Omental fat pad (tissue), 4 donors: ENCODE results near the gene RAD17. TPM values are rescaled to one million over a fixed set of nuclear protein-coding genes. Genes with fewer than 3 reads are reported as not detected.
A peak's percentile ranks its signal among the peaks of the same experiment; 100 is the strongest.
"Not testable (repeated sequence)": the region's sequence is repeated elsewhere in the genome, so short reads cannot be mapped to it uniquely, and the experiment has no call there.

Experiments used
- ATAC-seq: fragments of 150-250 bp; one replicate; pipeline ENCODE4 v1.9.1; 2016; ENCODE audit warnings: mild to moderate bottlenecking, moderate library complexity; ENCODE audit not compliant: low FRiP score
- DNase-seq: peaks from one replicate; pipeline ENCODE4 v3.0.0-alpha.2; 2019; ENCODE audit warnings: low spot score
- total RNA-seq, 4 donors: library from RNA; depleted of rRNA; stranded (reverse); fragments of >200 nt; gene quantifications; one replicate each; pipeline ENCODE4 v1.1.0, GENCODE V29; 2016
- TF ChIP-seq, protein P1 (sequence below), 3 donors: fragments of 450-650 bp; IDR thresholded peaks; one replicate each; pipeline ENCODE4 v1.5.1; 2016 to 2017; ENCODE audit warnings: antibody characterized with exemption in 3 of 3, mild to moderate bottlenecking in 3 of 3, moderate library complexity in 2 of 3

The RAD17 gene, protein sequence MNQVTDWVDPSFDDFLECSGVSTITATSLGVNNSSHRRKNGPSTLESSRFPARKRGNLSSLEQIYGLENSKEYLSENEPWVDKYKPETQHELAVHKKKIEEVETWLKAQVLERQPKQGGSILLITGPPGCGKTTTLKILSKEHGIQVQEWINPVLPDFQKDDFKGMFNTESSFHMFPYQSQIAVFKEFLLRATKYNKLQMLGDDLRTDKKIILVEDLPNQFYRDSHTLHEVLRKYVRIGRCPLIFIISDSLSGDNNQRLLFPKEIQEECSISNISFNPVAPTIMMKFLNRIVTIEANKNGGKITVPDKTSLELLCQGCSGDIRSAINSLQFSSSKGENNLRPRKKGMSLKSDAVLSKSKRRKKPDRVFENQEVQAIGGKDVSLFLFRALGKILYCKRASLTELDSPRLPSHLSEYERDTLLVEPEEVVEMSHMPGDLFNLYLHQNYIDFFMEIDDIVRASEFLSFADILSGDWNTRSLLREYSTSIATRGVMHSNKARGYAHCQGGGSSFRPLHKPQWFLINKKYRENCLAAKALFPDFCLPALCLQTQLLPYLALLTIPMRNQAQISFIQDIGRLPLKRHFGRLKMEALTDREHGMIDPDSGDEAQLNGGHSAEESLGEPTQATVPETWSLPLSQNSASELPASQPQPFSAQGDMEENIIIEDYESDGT
- 10 to 100 TPM in 2 of 4 donors, 1 to 10 TPM in 2; 9.6 to 22.4 (median 11.4) TPM for total RNA-seq

DNA sequence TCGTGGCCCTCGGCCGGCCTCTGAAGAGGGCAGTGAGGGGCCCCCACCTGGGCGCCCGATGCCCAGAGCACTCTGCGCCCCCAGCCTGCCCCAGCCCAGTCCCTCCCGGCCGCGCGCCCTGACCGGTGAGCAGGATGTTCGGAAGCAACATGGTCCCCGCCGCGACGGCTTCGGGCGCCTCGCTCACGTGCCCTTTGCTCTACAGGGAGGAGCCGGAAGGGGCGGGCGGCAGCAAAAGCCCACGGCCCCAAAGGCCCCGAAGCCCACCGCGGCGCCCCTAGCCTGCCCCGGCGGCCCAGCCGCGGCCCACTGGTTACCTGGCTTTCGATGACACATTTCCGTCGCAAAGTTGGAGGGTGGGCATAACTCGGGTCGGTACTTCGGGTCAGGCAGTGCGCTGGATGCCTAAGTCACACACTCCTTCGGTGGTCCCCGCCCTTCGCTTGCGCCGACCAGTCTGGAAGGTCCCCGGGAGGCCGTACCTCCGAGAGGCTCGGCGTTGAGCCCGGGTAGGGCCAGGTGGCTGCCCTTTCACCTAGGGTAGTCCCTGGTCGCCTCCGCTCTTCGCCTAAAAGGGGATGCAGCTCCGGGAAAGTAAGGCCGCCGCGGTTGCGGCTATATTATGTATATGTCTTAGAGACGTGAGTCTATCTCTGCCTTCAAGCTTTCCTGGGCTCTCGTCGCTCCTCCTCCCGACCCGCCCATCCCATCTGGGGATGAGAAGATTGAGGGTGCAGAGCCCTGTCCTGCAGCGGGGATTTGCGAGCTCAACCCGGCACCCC lies at the start of gene RAD17, which contains the start of the genes AK6 and TAF9:
Gene RAD17, plus strand, starts transcription at position 479 of the 782 bp plus-strand sequence. CDS start 2,391 bp downstream, outside the sequence.
Gene AK6, minus strand, starts transcription at position 181 of the 782 bp plus-strand sequence. Its CDS starts 30 bp downstream, at position 151.
Gene TAF9, minus strand, starts transcription at position 181 of the 782 bp plus-strand sequence. CDS start 3,783 bp downstream, outside the sequence.
- DNase-seq (peak; percentile 64), ATAC-seq (peak; percentile 99)
- TF ChIP-seq, protein P1, sequence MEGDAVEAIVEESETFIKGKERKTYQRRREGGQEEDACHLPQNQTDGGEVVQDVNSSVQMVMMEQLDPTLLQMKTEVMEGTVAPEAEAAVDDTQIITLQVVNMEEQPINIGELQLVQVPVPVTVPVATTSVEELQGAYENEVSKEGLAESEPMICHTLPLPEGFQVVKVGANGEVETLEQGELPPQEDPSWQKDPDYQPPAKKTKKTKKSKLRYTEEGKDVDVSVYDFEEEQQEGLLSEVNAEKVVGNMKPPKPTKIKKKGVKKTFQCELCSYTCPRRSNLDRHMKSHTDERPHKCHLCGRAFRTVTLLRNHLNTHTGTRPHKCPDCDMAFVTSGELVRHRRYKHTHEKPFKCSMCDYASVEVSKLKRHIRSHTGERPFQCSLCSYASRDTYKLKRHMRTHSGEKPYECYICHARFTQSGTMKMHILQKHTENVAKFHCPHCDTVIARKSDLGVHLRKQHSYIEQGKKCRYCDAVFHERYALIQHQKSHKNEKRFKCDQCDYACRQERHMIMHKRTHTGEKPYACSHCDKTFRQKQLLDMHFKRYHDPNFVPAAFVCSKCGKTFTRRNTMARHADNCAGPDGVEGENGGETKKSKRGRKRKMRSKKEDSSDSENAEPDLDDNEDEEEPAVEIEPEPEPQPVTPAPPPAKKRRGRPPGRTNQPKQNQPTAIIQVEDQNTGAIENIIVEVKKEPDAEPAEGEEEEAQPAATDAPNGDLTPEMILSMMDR (IDR thresholded peaks at IDR 0.05) = no peak

DNA sequence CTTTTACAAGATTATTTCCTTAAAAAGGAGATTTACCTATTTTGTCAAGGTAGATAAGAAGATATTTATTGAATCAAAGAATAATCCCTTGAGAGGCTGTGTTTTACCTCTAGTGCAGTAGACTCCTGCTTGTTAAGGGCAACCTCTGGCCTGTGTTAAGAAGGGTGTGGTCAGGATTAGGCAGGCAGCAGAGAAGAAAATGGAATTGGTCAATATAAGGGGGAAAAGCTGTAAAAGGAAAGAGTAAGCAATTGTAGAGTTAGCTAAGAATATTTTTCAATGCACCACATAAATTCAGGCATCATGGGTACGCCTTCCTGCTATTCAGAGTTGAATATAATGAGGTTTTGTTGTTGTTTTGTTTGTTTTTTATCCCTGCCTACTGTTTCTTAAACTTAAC lies 43.3 kb upstream of the RAD17 start:
- TF ChIP-seq, protein P1 (IDR thresholded peaks at IDR 0.05) = no peak
- ATAC-seq = no peak
- DNase-seq = no peak

DNA sequence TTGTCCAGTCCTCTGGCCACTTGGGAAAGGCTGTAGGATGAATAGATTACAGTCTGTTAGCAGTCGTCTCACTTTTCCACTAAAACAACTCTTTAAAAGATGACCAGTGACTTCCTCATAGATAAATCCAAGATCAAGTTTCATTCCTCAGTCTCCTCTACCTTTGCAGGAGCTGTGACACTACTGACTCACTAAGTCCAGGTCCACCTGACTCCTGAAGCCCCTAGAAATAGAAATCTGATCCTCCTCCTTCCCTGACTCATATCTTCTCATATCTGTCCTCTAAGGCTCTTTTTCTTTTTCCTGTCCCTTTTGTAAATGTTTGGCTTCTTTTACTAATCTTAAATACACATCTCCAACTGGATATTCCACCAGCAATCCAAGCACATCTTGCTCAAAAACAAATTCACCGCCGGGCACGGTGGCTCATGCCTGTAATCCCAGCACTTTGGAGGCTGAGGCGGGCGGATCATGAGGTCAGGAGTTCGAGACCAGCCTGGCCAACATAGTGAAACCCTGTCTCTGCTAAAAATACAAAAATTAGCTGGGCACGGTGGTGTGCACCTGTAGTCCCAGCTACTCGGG lies 39.6 kb upstream of the RAD17 start:
- DNase-seq (no peak), ATAC-seq (no peak)
- TF ChIP-seq, protein P1 (IDR thresholded peaks at IDR 0.05) = no peak

DNA sequence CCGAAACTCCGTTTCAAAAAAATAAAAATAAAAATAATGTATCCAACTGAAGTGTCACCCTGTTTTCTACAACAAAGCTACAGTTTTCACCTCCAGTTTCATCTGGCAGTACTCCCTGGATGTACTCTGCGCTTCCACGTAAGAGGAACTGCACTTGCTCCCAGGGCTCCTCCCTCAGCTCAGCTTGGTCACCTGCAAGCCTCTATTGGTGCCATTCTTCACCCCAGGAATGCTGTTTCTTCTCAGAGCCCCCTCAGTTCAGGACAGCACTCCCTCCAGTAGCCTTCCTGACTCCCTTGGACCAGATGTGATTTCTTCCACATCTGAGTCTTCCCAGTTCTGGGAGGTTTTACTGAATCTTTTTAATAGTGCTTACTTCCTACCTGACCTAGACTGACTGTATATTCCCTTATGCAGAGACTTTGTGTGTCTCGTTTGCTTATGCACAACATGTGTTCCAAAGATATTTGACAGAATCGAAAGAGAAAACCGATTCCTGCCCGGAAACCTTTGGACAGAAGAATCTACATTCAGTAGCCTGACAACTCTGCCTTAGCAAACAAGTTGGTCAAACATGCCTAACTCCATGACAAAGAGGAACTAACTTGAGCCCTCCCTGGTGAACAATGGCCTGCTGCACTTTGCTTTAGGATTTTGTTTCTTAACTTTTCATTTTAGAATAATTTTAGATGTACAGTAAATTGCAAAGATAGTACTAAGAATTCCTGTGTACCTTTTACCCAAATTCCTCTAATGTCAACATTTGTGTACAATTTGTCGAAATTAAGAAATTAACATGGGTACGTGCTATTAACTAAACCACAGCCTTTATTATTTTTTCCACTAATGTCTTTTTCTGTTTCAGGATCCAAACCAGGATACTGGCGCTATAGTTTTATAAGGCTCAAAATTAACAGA lies 37.8 kb upstream of the RAD17 start:
- ATAC-seq (no peak), DNase-seq (no peak)

DNA sequence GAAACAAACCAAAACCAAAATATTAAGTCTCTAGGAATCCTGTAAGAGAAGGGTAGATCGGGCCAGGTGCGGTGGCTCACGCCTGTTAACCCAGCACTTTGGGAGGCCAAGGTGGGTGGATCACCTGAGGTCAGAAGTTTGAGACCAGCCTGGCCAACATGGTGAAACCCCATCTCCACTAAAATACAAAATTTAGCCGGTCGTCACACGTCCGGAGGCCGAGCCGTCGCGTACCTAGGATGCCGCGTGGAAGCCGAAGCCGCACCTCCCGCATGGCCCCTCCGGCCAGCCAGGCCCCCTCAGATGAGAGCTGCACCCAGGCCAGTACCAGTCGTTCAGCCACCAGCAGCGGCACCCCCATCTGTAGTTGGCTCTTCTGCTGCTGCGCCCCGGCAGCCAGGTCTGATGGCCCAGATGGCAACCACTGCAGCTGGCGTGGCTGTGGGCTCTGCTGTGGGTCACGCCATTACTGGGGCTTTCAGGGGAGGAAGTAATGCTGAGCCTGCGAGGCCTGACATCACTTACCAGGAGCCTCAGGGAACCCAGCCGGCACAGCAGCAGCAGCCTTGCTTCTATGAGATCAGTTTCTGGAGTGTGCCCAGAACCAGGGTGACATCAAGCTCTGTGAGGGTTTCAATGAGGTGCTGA lies 35.8 kb upstream of the RAD17 start:
- ATAC-seq, DNase-seq: not testable (repeated sequence)

More for the DNA sequence above, 37.8 kb upstream of the RAD17 start:
- TF ChIP-seq, protein P1 (IDR thresholded peaks at IDR 0.05) = no peak

DNA sequence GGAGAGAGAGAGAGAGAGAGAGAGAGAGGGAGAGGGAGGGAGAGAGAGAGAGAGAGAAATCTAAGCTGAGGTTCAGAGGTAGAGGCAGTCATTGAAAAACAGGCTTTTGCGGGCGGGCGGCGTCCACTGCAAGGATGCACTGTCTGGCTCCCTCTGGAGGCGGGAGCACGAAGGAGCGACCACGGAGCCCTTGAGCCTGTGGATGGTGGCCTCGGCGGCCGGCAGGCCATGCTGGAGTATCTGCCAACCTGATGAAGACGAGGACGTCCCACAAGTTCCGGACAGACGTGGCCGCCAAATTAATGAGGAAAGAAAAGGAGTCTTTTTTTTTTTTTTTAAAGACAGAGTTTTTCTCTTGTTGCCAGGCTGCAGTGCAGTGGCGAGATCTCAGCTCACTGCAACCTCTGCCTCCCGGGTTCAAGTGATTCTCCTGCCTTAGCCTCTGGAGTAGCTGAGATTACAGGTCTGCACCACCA lies 34.8 kb upstream of the RAD17 start:
- DNase-seq (peak; percentile 64), ATAC-seq (peak; percentile 81)
- TF ChIP-seq, protein P1 (IDR thresholded peaks at IDR 0.05) = no peak
